Measurements from ENCODE around the gene KEAP1.
"Not testable (repeated sequence)": the region's sequence is repeated elsewhere in the genome, so short reads cannot be mapped to it uniquely, and the experiment has no call there.

KEAP1 gene

GRCh38 chr19:10539016-10539415, 35.9 kb upstream of the KEAP1 start:
- not testable (repeated sequence) for H3K36me3 ChIP-seq (ENCODE audit: control insufficient read depth in 1 of 2, insufficient read depth in 2 of 2, low read depth in 1 of 2, low read length in 2 of 2); H2BK15ac ChIP-seq (ENCODE audit: low read depth, poor library complexity, severe bottlenecking); H3K14ac ChIP-seq (ENCODE audit: low read length in 2 of 2); H3K4me2 ChIP-seq (ENCODE audit: low read length, poor library complexity, severe bottlenecking); H3K4ac ChIP-seq (ENCODE audit: low read depth in 1 of 2, low read length in 2 of 2); H3K27ac ChIP-seq (ENCODE audit: low read length, poor library complexity, severe bottlenecking); H3K23ac ChIP-seq (ENCODE audit: low read length in 2 of 2); H2AFZ ChIP-seq (ENCODE audit: low read depth, low read length); H3K79me1 ChIP-seq (replicated peaks; ENCODE audit: low read length, poor library complexity, severe bottlenecking); H3K4me1 ChIP-seq (ENCODE audit: control insufficient read depth, insufficient read depth, low read depth, low read length); H4K8ac ChIP-seq (ENCODE audit: low read length); H2BK120ac ChIP-seq (ENCODE audit: low read depth, low read length); H3K4me3 ChIP-seq (ENCODE audit: insufficient read depth in 1 of 2, low read depth in 1 of 2, low read length in 2 of 2); H3K9me3 ChIP-seq (ENCODE audit: control insufficient read depth, low read length); DNase-seq; H3K9ac ChIP-seq (ENCODE audit: low read length); H2AK5ac ChIP-seq (ENCODE audit: low read length, severe bottlenecking); H2BK5ac ChIP-seq (ENCODE audit: low read depth, low read length, poor library complexity, severe bottlenecking); H2BK12ac ChIP-seq (ENCODE audit: low read length in 2 of 2); H4K91ac ChIP-seq (ENCODE audit: low read length)
- Histone ChIP-seq H3K18ac (ENCODE audit: low read depth in 1 of 2, low read length in 2 of 2) (peak overlapping the region in 1 of 2 experiments; percentile 5), H3K27me3 (ENCODE audit: control insufficient read depth in 1 of 2, insufficient read depth in 1 of 2, low read length in 2 of 2) (peaks cover 10 to 37% of the 10 kb centered on the region in 2 experiments)
- 86% methylated on average over 9 of the region's 9 CpGs for WGBS

- no peak overlapping the region for H3K9ac ChIP-seq (ENCODE audit: low read length)
- H3K4me3 ChIP-seq (ENCODE audit: insufficient read depth in 1 of 2, low read depth in 1 of 2, low read length in 2 of 2): no peak overlapping the region
- no peaks in the 10 kb centered on the region for H3K79me1 ChIP-seq (replicated peaks; ENCODE audit: low read length, poor library complexity, severe bottlenecking)
- H2BK15ac ChIP-seq (ENCODE audit: low read depth, poor library complexity, severe bottlenecking): no peak overlapping the region
- no peak overlapping the region for H2BK5ac ChIP-seq (ENCODE audit: low read depth, low read length, poor library complexity, severe bottlenecking)
- no peak overlapping the region for H3K14ac ChIP-seq (ENCODE audit: low read length in 2 of 2)
- no peak overlapping the region for H3K23ac ChIP-seq (ENCODE audit: low read length in 2 of 2)
- no peak overlapping the region for H3K4me2 ChIP-seq (ENCODE audit: low read length, poor library complexity, severe bottlenecking)
- no peak overlapping the region for H3K4ac ChIP-seq (ENCODE audit: low read depth in 1 of 2, low read length in 2 of 2)
- no peak overlapping the region for H3K27ac ChIP-seq (ENCODE audit: low read length, poor library complexity, severe bottlenecking)
- peak overlapping the region in 1 of 2 experiments; percentile 37 for H2BK12ac ChIP-seq (ENCODE audit: low read length in 2 of 2)
- 89% methylated on average over 19 of the region's 20 CpGs for WGBS
- no peak for DNase-seq
- no peak overlapping the region for H4K91ac ChIP-seq (ENCODE audit: low read length)
- no peak overlapping the region for H2AFZ ChIP-seq (ENCODE audit: low read depth, low read length)
- no peak overlapping the region for H2BK120ac ChIP-seq (ENCODE audit: low read depth, low read length)
- H4K8ac ChIP-seq (ENCODE audit: low read length): no peak overlapping the region
- H2AK5ac ChIP-seq (ENCODE audit: low read length, severe bottlenecking): no peak overlapping the region
- H3K27me3 ChIP-seq (ENCODE audit: control insufficient read depth in 1 of 2, insufficient read depth in 1 of 2, low read length in 2 of 2): peaks cover 10 to 37% of the 10 kb centered on the region in 2 experiments
- no peaks in the 10 kb centered on the region for H3K9me3 ChIP-seq (ENCODE audit: control insufficient read depth, low read length)
- H3K18ac ChIP-seq (ENCODE audit: low read depth in 1 of 2, low read length in 2 of 2): no peak overlapping the region
- H3K4me1 ChIP-seq (ENCODE audit: control insufficient read depth, insufficient read depth, low read depth, low read length): peaks cover 2% of the 10 kb centered on the region
- H3K36me3 ChIP-seq (ENCODE audit: control insufficient read depth in 1 of 2, insufficient read depth in 2 of 2, low read depth in 1 of 2, low read length in 2 of 2): no peaks in the 10 kb centered on the region
Observed at GRCh38 chr19:10538204-10538983, 35.2 kb upstream of the KEAP1 start.

- Histone ChIP-seq H3K4me3 (ENCODE audit: insufficient read depth in 1 of 2, low read depth in 1 of 2, low read length in 2 of 2) (no peak overlapping the region), H3K4me2 (ENCODE audit: low read length, poor library complexity, severe bottlenecking) (no peak overlapping the region), H4K8ac (ENCODE audit: low read length) (no peak overlapping the region), H3K9ac (ENCODE audit: low read length) (no peak overlapping the region), H3K4me1 (ENCODE audit: control insufficient read depth, insufficient read depth, low read depth, low read length) (no peaks in the 10 kb centered on the region), H2AK5ac (ENCODE audit: low read length, severe bottlenecking) (no peak overlapping the region), H3K23ac (ENCODE audit: low read length in 2 of 2) (no peak overlapping the region), H3K27me3 (ENCODE audit: control insufficient read depth in 1 of 2, insufficient read depth in 1 of 2, low read length in 2 of 2) (peaks cover 10 to 37% of the 10 kb centered on the region in 2 experiments), H2BK120ac (ENCODE audit: low read depth, low read length) (no peak overlapping the region), H3K36me3 (ENCODE audit: control insufficient read depth in 1 of 2, insufficient read depth in 2 of 2, low read depth in 1 of 2, low read length in 2 of 2) (no peaks in the 10 kb centered on the region), H3K27ac (ENCODE audit: low read length, poor library complexity, severe bottlenecking) (no peak overlapping the region), H3K79me1 (replicated peaks; ENCODE audit: low read length, poor library complexity, severe bottlenecking) (no peaks in the 10 kb centered on the region), H2AFZ (ENCODE audit: low read depth, low read length) (no peak overlapping the region), H2BK5ac (ENCODE audit: low read depth, low read length, poor library complexity, severe bottlenecking) (no peak overlapping the region), H4K91ac (ENCODE audit: low read length) (no peak overlapping the region), H3K14ac (ENCODE audit: low read length in 2 of 2) (no peak overlapping the region), H2BK15ac (ENCODE audit: low read depth, poor library complexity, severe bottlenecking) (no peak overlapping the region), H3K9me3 (ENCODE audit: control insufficient read depth, low read length) (no peaks in the 10 kb centered on the region), H3K4ac (ENCODE audit: low read depth in 1 of 2, low read length in 2 of 2) (no peak overlapping the region), H2BK12ac (ENCODE audit: low read length in 2 of 2) (no peak overlapping the region), H3K18ac (ENCODE audit: low read depth in 1 of 2, low read length in 2 of 2) (no peak overlapping the region)
- 72% methylated on average over 9 of the region's 11 CpGs for WGBS
- no peak for DNase-seq
Observed at GRCh38 chr19:10537668-10538067, 34.5 kb upstream of the KEAP1 start.

GRCh38 chr19:10535613-10536012, 32.5 kb upstream of the KEAP1 start:
- no peaks in the 10 kb centered on the region for H3K79me1 ChIP-seq (replicated peaks; ENCODE audit: low read length, poor library complexity, severe bottlenecking)
- WGBS: 76% methylated on average over 6 of the region's 6 CpGs
- H3K36me3 ChIP-seq (ENCODE audit: control insufficient read depth in 1 of 2, insufficient read depth in 2 of 2, low read depth in 1 of 2, low read length in 2 of 2): no peaks in the 10 kb centered on the region
- H2AK5ac ChIP-seq (ENCODE audit: low read length, severe bottlenecking): no peak overlapping the region
- H4K8ac ChIP-seq (ENCODE audit: low read length): no peak overlapping the region
- H3K27ac ChIP-seq (ENCODE audit: low read length, poor library complexity, severe bottlenecking): no peak overlapping the region
- H2BK120ac ChIP-seq (ENCODE audit: low read depth, low read length): no peak overlapping the region
- H2BK15ac ChIP-seq (ENCODE audit: low read depth, poor library complexity, severe bottlenecking): no peak overlapping the region
- H3K4me2 ChIP-seq (ENCODE audit: low read length, poor library complexity, severe bottlenecking): no peak overlapping the region
- no peak overlapping the region for H4K91ac ChIP-seq (ENCODE audit: low read length)
- no peak overlapping the region for H2AFZ ChIP-seq (ENCODE audit: low read depth, low read length)
- H3K4ac ChIP-seq (ENCODE audit: low read depth in 1 of 2, low read length in 2 of 2): no peak overlapping the region
- no peak overlapping the region for H3K23ac ChIP-seq (ENCODE audit: low read length in 2 of 2)
- no peaks in the 10 kb centered on the region for H3K4me1 ChIP-seq (ENCODE audit: control insufficient read depth, insufficient read depth, low read depth, low read length)
- peak; percentile 37 for DNase-seq
- peak overlapping the region in 1 of 2 experiments; percentile 71 for H2BK12ac ChIP-seq (ENCODE audit: low read length in 2 of 2)
- H2BK5ac ChIP-seq (ENCODE audit: low read depth, low read length, poor library complexity, severe bottlenecking): no peak overlapping the region
- H3K18ac ChIP-seq (ENCODE audit: low read depth in 1 of 2, low read length in 2 of 2): peak overlapping the region in 1 of 2 experiments; percentile 43
- H3K14ac ChIP-seq (ENCODE audit: low read length in 2 of 2): peak overlapping the region in 1 of 2 experiments; percentile 77
- peaks cover 10 to 34% of the 10 kb centered on the region in 2 experiments for H3K27me3 ChIP-seq (ENCODE audit: control insufficient read depth in 1 of 2, insufficient read depth in 1 of 2, low read length in 2 of 2)
- H3K9me3 ChIP-seq (ENCODE audit: control insufficient read depth, low read length): no peaks in the 10 kb centered on the region
- no peak overlapping the region for H3K9ac ChIP-seq (ENCODE audit: low read length)
- H3K4me3 ChIP-seq (ENCODE audit: insufficient read depth in 1 of 2, low read depth in 1 of 2, low read length in 2 of 2): no peak overlapping the region
